Mesothelial cell of epicardium (in vitro differentiated cells): ENCODE results near the gene NAV1. TPM values are rescaled to one million over a fixed set of nuclear protein-coding genes. Genes with fewer than 3 reads are reported as not detected.

Experiments
- DNase-seq, 2 experiments: peaks; one replicate each; pipeline ENCODE4 v3.0.0; 2021; ENCODE audit warnings: low spot score in 2 of 2; ENCODE audit not compliant: unreplicated experiment in 2 of 2
- H3K27ac Mint-ChIP-seq: 2 replicates; pipeline ENCODE4 v1.8.0; 2021; ENCODE audit warnings: mixed read lengths
- H3K27me3 Mint-ChIP-seq: 2 replicates; pipeline ENCODE4 v1.8.0; 2021; ENCODE audit warnings: low read depth, mixed read lengths
- H3K36me3 Mint-ChIP-seq: 2 replicates; pipeline ENCODE4 v1.8.0; 2021; ENCODE audit warnings: mixed read lengths
- H3K4me1 Mint-ChIP-seq: 2 replicates; pipeline ENCODE4 v1.8.0; 2021; ENCODE audit warnings: mixed read lengths
- H3K4me3 Mint-ChIP-seq: 2 replicates; pipeline ENCODE4 v1.8.0; 2021; ENCODE audit warnings: mild to moderate bottlenecking, moderate library complexity, mixed read lengths
- H3K9me3 Mint-ChIP-seq: 2 replicates; pipeline ENCODE4 v1.8.0; 2021; ENCODE audit warnings: mixed read lengths
- CTCF ChIP-seq: fragments of 200-600 bp; sonication (generic); IDR thresholded peaks from one replicate; pipeline ENCODE4 v1.5.0; 2021; ENCODE audit warnings: antibody characterized with exemption; ENCODE audit not compliant: unreplicated experiment
- total RNA-seq: library from RNA; stranded (reverse); gene quantifications from 3 replicates; pipeline ENCODE4 v1.2.1, GENCODE V29; 2021

The NAV1 gene
- total RNA-seq, 1 donor from 2014 or later = 95.9 TPM

GRCh38 chr1:201555593-201555945, 16.6 kb downstream of the NAV1 start:
- Mint-ChIP-seq H3K4me1 (peaks cover 37% of the 10 kb centered on the region), H3K36me3 (peaks cover 2% of the 10 kb centered on the region), H3K27me3 (no peaks in the 10 kb centered on the region), H3K9me3 (no peaks in the 10 kb centered on the region), H3K27ac (no peak overlapping the region), H3K4me3 (no peak overlapping the region)
- no peak for DNase-seq
- TF ChIP-seq CTCF = no peak

GRCh38 chr1:201556841-201557571, 18.1 kb downstream of the NAV1 start:
- no peak overlapping the region for H3K4me3 Mint-ChIP-seq
- DNase-seq = no peak

GRCh38 chr1:201557572-201557958, 18.6 kb downstream of the NAV1 start:
- Mint-ChIP-seq H3K4me3 (no peak overlapping the region), H3K36me3 (no peaks in the 10 kb centered on the region), H3K27ac (no peak overlapping the region), H3K27me3 (no peaks in the 10 kb centered on the region), H3K4me1 (peaks cover 35% of the 10 kb centered on the region), H3K9me3 (no peaks in the 10 kb centered on the region)
- no peak for TF ChIP-seq CTCF
- no peak for DNase-seq

More at GRCh38 chr1:201556841-201557571, 18.1 kb downstream of the NAV1 start:
- H3K27ac Mint-ChIP-seq = no peak overlapping the region
- H3K36me3 Mint-ChIP-seq = no peaks in the 10 kb centered on the region
- TF ChIP-seq CTCF = no peak
- peaks cover 35% of the 10 kb centered on the region for H3K4me1 Mint-ChIP-seq
- no peaks in the 10 kb centered on the region for H3K27me3 Mint-ChIP-seq
- no peaks in the 10 kb centered on the region for H3K9me3 Mint-ChIP-seq

GRCh38 chr1:201559679-201560162, 20.8 kb downstream of the NAV1 start:
- TF ChIP-seq CTCF = peak; percentile 88
- Mint-ChIP-seq H3K27me3 (no peaks in the 10 kb centered on the region), H3K36me3 (no peaks in the 10 kb centered on the region), H3K4me3 (no peak overlapping the region), H3K27ac (no peak overlapping the region), H3K4me1 (peaks cover 18% of the 10 kb centered on the region), H3K9me3 (no peaks in the 10 kb centered on the region)
- peak; percentile 73 to 87 for DNase-seq

- DNase-seq = no peak
- H3K36me3 Mint-ChIP-seq = no peaks in the 10 kb centered on the region
- H3K27ac Mint-ChIP-seq = no peak overlapping the region
- H3K4me3 Mint-ChIP-seq = no peak overlapping the region
- H3K4me1 Mint-ChIP-seq = peaks cover 15% of the 10 kb centered on the region
- H3K27me3 Mint-ChIP-seq = no peaks in the 10 kb centered on the region
- no peaks in the 10 kb centered on the region for H3K9me3 Mint-ChIP-seq
- no peak for TF ChIP-seq CTCF
These were observed 21.6 kb downstream of the NAV1 start for GRCh38 chr1:201560328-201561194.
